HCT116 (cell line): ENCODE results near the gene C1QL4. TPM values are rescaled to one million over a fixed set of nuclear protein-coding genes. Genes with fewer than 3 reads are reported as not detected.

ENCODE experiments used
- ATAC-seq: fragments of 200-7000 bp; cut with Tn5 transposase; 2 replicates; pipeline ENCODE4 v1.9.1; 2020; ENCODE audit warnings: mild to moderate bottlenecking, moderate library complexity
- BruUV-seq: library from RNA; stranded (reverse); fragments of 400-500 nt; replicated peaks from 2 replicates; lab custom pipeline; 2021; lab: Mats Ljungman, UMichigan
- CTCF ChIA-PET: fragments of 300-600 bp; sonication (Branson Sonifier 250); formaldehyde crosslinking; loops from one replicate; lab custom pipeline; 2021; ENCODE audit warnings: antibody characterized with exemption; lab: Charles Lee
- POLR2A ChIA-PET: fragments of 300-600, 350-600 bp; sonication (Branson Sonifier 250); formaldehyde crosslinking; loops from one replicate; lab custom pipeline; 2021; ENCODE audit warnings: antibody characterized with exemption; lab: Charles Lee
- RAD21 ChIA-PET, 2 experiments: fragments of 300-600 bp; sonication (Branson Sonifier 250); formaldehyde crosslinking; loops; one replicate each; lab custom pipeline; 2023; ENCODE audit warnings: low total read pairs in 2 of 2; ENCODE audit not compliant: uncharacterized antibody in 2 of 2, unreplicated experiment in 2 of 2, low non-redundant PET in 1 of 2; lab: Charles Lee
- DNase-seq: peaks from one replicate; pipeline ENCODE4 v3.0.0-alpha.2; 2010; ENCODE audit warnings: low read depth, low spot score
- H2AFZ ChIP-seq: fragments of 200-600 bp; shearing (Covaris generic), sonication (generic); 2 replicates; pipeline ENCODE4 v1.6.1; 2017; ENCODE audit warnings: low read depth, mixed run types, mixed read lengths, antibody characterized with exemption, low read length; ENCODE audit not compliant: poor library complexity, severe bottlenecking
- H3K27ac ChIP-seq: 2 replicates; pipeline ENCODE4 v1.5.1; 2012; ENCODE audit warnings: low read depth, low read length
- H3K27me3 ChIP-seq: fragments of 200-600 bp; sonication (generic); 2 replicates; pipeline ENCODE4 v1.6.1; 2016; ENCODE audit warnings: mixed run types, low read length, mixed read lengths; ENCODE audit not compliant: insufficient read depth
- H3K36me3 ChIP-seq, 2 experiments: fragments of 200-500 bp in 1 of 2; fragments of 200-600 bp in 1 of 2; sonication (Bioruptor generic) in 1 of 2; sonication (generic) in 1 of 2; 2 replicates each; pipeline versions ENCODE4 v1.5.1 to v1.6.1; 2014 to 2016; ENCODE audit warnings: low read length in 2 of 2, inconsistent platforms in 1 of 2, mixed read lengths in 1 of 2, mixed run types in 1 of 2; ENCODE audit not compliant: insufficient read depth in 2 of 2, control insufficient read depth in 1 of 2
- H3K4me1 ChIP-seq, 2 experiments: fragments of 200-600 bp in 1 of 2; sonication (generic) in 1 of 2; 2 replicates each; pipeline versions ENCODE4 v1.5.1 to v1.6.1; 2012 to 2017; ENCODE audit warnings: low read length in 2 of 2, inconsistent platforms in 1 of 2, mild to moderate bottlenecking in 1 of 2, mixed read lengths in 1 of 2, mixed run types in 1 of 2, moderate library complexity in 1 of 2; ENCODE audit not compliant: insufficient read depth in 2 of 2, control insufficient read depth in 1 of 2
- H3K4me2 ChIP-seq: fragments of 200-600 bp; sonication (generic); 2 replicates; pipeline ENCODE4 v1.6.1; 2017; ENCODE audit warnings: mixed run types, low read length, mixed read lengths
- H3K4me3 ChIP-seq, 2 experiments: fragments of 200-600 bp in 1 of 2; sonication (generic) in 1 of 2; replicated peaks in 1 of 2; 2 replicates each; pipeline ENCODE4 v1.5.1; 2011 to 2016; ENCODE audit warnings: low read length in 2 of 2, control low read depth in 1 of 2, low read depth in 1 of 2, mild to moderate bottlenecking in 1 of 2, mixed read lengths in 1 of 2, mixed run types in 1 of 2
- H3K79me2 ChIP-seq: fragments of 200-600 bp; sonication (generic); 2 replicates; pipeline ENCODE4 v1.6.1; 2017; ENCODE audit warnings: mild to moderate bottlenecking, mixed run types, low read length, moderate library complexity, mixed read lengths; ENCODE audit not compliant: insufficient read depth
- H3K9ac ChIP-seq: fragments of 200-600 bp; sonication (generic); 2 replicates; pipeline ENCODE4 v1.6.1; 2016; ENCODE audit warnings: low read length, mixed read lengths
- H3K9me2 ChIP-seq: fragments of 200-600 bp; sonication (generic), shearing (Covaris generic); 2 replicates; pipeline ENCODE4 v1.6.1; 2017; ENCODE audit warnings: mixed run types, mild to moderate bottlenecking, moderate library complexity; ENCODE audit not compliant: insufficient read depth
- H3K9me3 ChIP-seq, 2 experiments: fragments of 200-500 bp in 1 of 2; fragments of 200-600 bp in 1 of 2; sonication (Bioruptor generic) in 1 of 2; sonication (generic) in 1 of 2; 2 replicates each; pipeline ENCODE4 v1.6.1; 2014 to 2017; ENCODE audit warnings: low read length in 2 of 2, mixed read lengths in 2 of 2, inconsistent platforms in 1 of 2, low read depth in 1 of 2, mild to moderate bottlenecking in 1 of 2, mixed run types in 1 of 2, moderate library complexity in 1 of 2; ENCODE audit not compliant: control insufficient read depth in 1 of 2, insufficient read depth in 1 of 2
- H4K20me1 ChIP-seq: fragments of 200-600 bp; sonication (generic), shearing (Covaris generic); 2 replicates; pipeline ENCODE4 v1.6.1; 2017; ENCODE audit warnings: mixed run types, mild to moderate bottlenecking, moderate library complexity; ENCODE audit not compliant: insufficient read depth
- CBX3 ChIP-seq: IDR thresholded peaks from 2 replicates; pipeline ENCODE4 v1.6.1; 2012; ENCODE audit warnings: low read depth
- FOSL1 ChIP-seq: IDR thresholded peaks from 2 replicates; pipeline ENCODE4 v1.6.1; 2012; ENCODE audit warnings: low read depth
- JUND ChIP-seq: IDR thresholded peaks from 2 replicates; pipeline ENCODE4 v1.6.1; 2012
- POLR2A ChIP-seq: IDR thresholded peaks from 2 replicates; pipeline ENCODE4 v1.7.0; 2011; ENCODE audit warnings: borderline replicate concordance; ENCODE audit not compliant: insufficient read depth, insufficient read length; ENCODE audit errors: extremely low read depth
- POLR2AphosphoS5 ChIP-seq: IDR thresholded peaks from 2 replicates; pipeline ENCODE4 v1.6.1; 2011; ENCODE audit warnings: mild to moderate bottlenecking, low read depth, low read length, moderate library complexity
- RAD21 ChIP-seq: IDR thresholded peaks from 2 replicates; pipeline ENCODE4 v1.6.1; 2012; ENCODE audit warnings: low read depth, mild to moderate bottlenecking
- SIN3A ChIP-seq: IDR thresholded peaks from 2 replicates; pipeline ENCODE4 v1.6.1; 2012; ENCODE audit warnings: low read depth
- SP1 ChIP-seq: IDR thresholded peaks from 2 replicates; pipeline ENCODE4 v1.6.1; 2012; ENCODE audit warnings: low read depth
- ZBTB33 ChIP-seq: IDR thresholded peaks from 2 replicates; pipeline ENCODE4 v1.6.1; 2011; ENCODE audit warnings: mild to moderate bottlenecking, low read length, moderate library complexity; ENCODE audit not compliant: insufficient replicate concordance; ENCODE audit errors: extremely low read depth
- ZNF274 ChIP-seq: fragments of 200-500 bp; sonication (Bioruptor generic); IDR thresholded peaks from 2 replicates; pipeline ENCODE4 v1.6.1; 2014; ENCODE audit warnings: mild to moderate bottlenecking, low read depth, low read length, inconsistent platforms
- intact Hi-C: fragments of 100-400 bp; cut with micrococcal nuclease; formaldehyde crosslinking; loops from 2 replicates; pipeline ENCODE4 v1.10.0; 2022
- total RNA-seq: library from RNA; stranded (reverse); gene quantifications from one replicate; pipeline ENCODE4 v1.2.1, GENCODE V29; 2021; ENCODE audit not compliant: unreplicated experiment
- TF ChIP-seq, protein P1 (sequence below): IDR thresholded peaks from 2 replicates; pipeline ENCODE4 v1.6.1; 2012

C1QL4 gene
- total RNA-seq, 1 experiment from 2014 or later, result 8.1 TPM

- POLR2A ChIA-PET, result interaction anchor here (1.8 kb wide), 1 partner anchor 32 kb away, joined by 3 read pairs; no protein-coding TSS in a partner anchor
- H3K27ac ChIP-seq, result no peak overlapping the region
- H3K27me3 ChIP-seq, result no peaks in the 10 kb centered on the region
- TF ChIP-seq ZBTB33 (no peak), JUND (no peak), POLR2AphosphoS5 (no peak), RAD21 (no peak)
- TF ChIP-seq, protein P1, sequence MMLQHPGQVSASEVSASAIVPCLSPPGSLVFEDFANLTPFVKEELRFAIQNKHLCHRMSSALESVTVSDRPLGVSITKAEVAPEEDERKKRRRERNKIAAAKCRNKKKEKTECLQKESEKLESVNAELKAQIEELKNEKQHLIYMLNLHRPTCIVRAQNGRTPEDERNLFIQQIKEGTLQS, result no peak
- TF ChIP-seq, all 23 proteins: peak for 0
- ATAC-seq (no peak), DNase-seq (no peak)
- intact Hi-C loops, result no loop called here
- Histone ChIP-seq H2AFZ (no peak overlapping the region), H3K9me2 (no peaks in the 10 kb centered on the region), H3K36me3 (no peaks in the 10 kb centered on the region), H4K20me1 (no peaks in the 10 kb centered on the region), H3K4me2 (no peak overlapping the region), H3K9me3 (no peaks in the 10 kb centered on the region), H3K4me3 (no peak overlapping the region), H3K4me1 (no peaks in the 10 kb centered on the region), H3K9ac (no peak overlapping the region), H3K79me2 (no peaks in the 10 kb centered on the region)
- ChIA-PET RAD21 (no interaction called here), CTCF (no interaction called here)
- BruUV-seq, result no TSS peak
These were observed 27.6 kb downstream of the C1QL4 start for GRCh38 chr12:49309386-49309785.

- H3K4me1 ChIP-seq, result peaks cover 0 to 4% of the 10 kb centered on the region in 2 experiments; a peak in 2 of 4 replicates
- RAD21 ChIA-PET, result no interaction called here
- DNase-seq, result no peak
- no peaks in the 10 kb centered on the region for H3K27me3 ChIP-seq
- no peaks in the 10 kb centered on the region for H3K36me3 ChIP-seq
- H3K79me2 ChIP-seq, result no peaks in the 10 kb centered on the region
- no peak overlapping the region for H3K27ac ChIP-seq
- intact Hi-C loops, result no loop called here
- H3K9ac ChIP-seq, result no peak overlapping the region
- ATAC-seq, result no peak
- H3K9me2 ChIP-seq, result no peaks in the 10 kb centered on the region
- H4K20me1 ChIP-seq, result no peaks in the 10 kb centered on the region
- H2AFZ ChIP-seq, result no peak overlapping the region
- no peak overlapping the region for H3K4me2 ChIP-seq
- CTCF ChIA-PET, result interaction anchor here (0.6 to 0.8 kb wide), 2 partner anchors 9 to 42 kb away, joined by 3 read pairs; no protein-coding TSS in a partner anchor
- POLR2A ChIA-PET, result no interaction called here
- BruUV-seq, result no TSS peak
- H3K9me3 ChIP-seq, result no peaks in the 10 kb centered on the region
- no peak overlapping the region for H3K4me3 ChIP-seq
- TF ChIP-seq SP1 (no peak), POLR2A (no peak), CBX3 (no peak), ZBTB33 (no peak), FOSL1 (no peak), SIN3A (no peak), RAD21 (no peak), POLR2AphosphoS5 (no peak), ZNF274 (no peak)
- TF ChIP-seq, protein P1, result no peak
These were observed 31.1 kb downstream of the C1QL4 start for GRCh38 chr12:49305762-49306510.
